ENCODE measurements around the gene TYK2.

DNA sequence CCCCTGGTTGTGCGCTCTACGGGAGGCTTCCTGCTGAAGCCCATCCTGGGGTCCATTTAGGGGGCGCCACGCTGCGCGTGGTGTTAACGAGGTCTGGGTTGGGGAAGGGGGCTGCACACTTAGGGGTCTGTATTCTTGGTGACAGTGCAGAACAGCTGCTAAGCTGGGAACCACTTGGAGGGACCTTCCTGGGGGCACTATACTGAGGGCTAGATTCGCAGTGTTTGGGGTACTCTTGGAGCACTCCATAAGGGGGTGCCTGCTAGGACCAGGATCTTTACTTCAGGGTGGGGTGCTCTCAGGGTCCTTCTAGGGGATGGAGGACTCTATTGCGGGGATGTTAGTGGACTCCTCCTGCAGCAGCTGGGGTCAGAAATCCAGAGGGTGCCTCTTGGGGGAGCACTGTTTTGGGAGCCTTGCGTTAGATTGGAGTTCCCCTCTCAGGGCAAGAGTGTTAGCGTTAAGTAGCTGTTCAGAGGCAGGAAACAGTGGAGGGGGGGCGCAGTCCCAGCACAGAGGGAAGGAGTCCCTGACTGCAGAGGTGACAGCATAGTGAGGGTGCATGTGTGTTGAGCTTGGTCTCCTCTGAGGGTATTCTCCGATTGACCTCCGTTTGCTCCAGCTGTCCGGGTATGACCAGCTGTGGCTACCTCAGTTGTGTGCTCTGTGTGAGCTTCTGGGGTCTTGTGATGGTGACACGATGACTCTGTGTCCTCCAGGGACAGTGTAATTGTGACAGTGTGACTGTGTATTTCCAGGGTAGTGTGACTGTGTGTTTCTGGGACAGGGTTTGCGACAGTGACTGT is 41.1 kb upstream of the TYK2 start:
- peak in 1 of 6 experiments; percentile 3 for TF ChIP-seq CTCF (IDR thresholded peaks at IDR 0.05)
- no peak for TF ChIP-seq POLR2AphosphoS5 (IDR thresholded peaks at IDR 0.05)
- no peak for TF ChIP-seq POLR2A (IDR thresholded peaks at IDR 0.05)
